BE2C (cell line): ENCODE data around the gene CHCHD6.
A peak's percentile ranks its signal among the peaks of the same experiment; 100 is the strongest.

Source experiments
- DNase-seq: peaks from one replicate; pipeline ENCODE4 v3.0.0-alpha.2; 2020
- H3K27me3 ChIP-seq: fragments of 250-450 bp; sonication (Bioruptor Pico); 2 replicates; pipeline ENCODE4 v1.5.1; 2020; ENCODE audit warnings: mild to moderate bottlenecking
- H3K36me3 ChIP-seq: fragments of 250-450 bp; sonication (Bioruptor Pico); 2 replicates; pipeline ENCODE4 v1.5.1; 2020; ENCODE audit warnings: mild to moderate bottlenecking
- H3K4me1 ChIP-seq: fragments of 250-450 bp; sonication (Bioruptor Pico); 2 replicates; pipeline ENCODE4 v1.5.1; 2020
- H3K4me3 ChIP-seq: 2 replicates; pipeline ENCODE4 v1.5.1; 2011; ENCODE audit warnings: low read depth, low read length
- H3K9me3 ChIP-seq: fragments of 250-450 bp; sonication (Bioruptor Pico); 2 replicates; pipeline ENCODE4 v1.5.1; 2020
- TF ChIP-seq, protein P1 (sequence below): IDR thresholded peaks from 2 replicates; pipeline ENCODE4 v1.5.1; 2012; ENCODE audit warnings: mild to moderate bottlenecking, low read depth, low read length

Gene CHCHD6

DNA sequence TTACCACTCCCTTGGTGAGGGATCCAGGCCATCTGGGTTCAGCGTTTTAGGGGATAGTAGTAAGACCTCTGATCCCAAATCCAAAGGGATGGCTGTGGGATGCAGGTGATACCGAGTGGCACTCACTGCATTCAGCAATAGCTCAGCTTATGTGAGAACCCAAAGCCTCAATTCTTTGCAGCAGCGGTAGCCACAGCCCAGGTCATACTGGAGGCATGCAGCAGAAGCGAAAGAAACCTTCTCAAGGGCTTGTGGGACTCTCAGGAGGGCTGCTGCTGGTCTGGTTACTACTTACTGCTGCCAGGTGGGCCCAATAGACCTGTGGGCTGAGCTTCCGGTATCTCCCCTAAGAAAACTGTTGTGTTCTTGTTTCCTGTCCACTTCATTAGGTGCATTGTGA lies 38.0 kb downstream of the CHCHD6 start:
- Histone ChIP-seq H3K27me3 (no peaks in the 10 kb centered on the region), H3K36me3 (0 out of 2 replicates have a peak, but pooled peaks cover 4% of the 10 kb centered on the region), H3K9me3 (no peaks in the 10 kb centered on the region), H3K4me1 (peaks cover 4% of the 10 kb centered on the region; the same call in 1 of the 2 replicates), H3K4me3 (no peak overlapping the region)
- TF ChIP-seq, protein P1, sequence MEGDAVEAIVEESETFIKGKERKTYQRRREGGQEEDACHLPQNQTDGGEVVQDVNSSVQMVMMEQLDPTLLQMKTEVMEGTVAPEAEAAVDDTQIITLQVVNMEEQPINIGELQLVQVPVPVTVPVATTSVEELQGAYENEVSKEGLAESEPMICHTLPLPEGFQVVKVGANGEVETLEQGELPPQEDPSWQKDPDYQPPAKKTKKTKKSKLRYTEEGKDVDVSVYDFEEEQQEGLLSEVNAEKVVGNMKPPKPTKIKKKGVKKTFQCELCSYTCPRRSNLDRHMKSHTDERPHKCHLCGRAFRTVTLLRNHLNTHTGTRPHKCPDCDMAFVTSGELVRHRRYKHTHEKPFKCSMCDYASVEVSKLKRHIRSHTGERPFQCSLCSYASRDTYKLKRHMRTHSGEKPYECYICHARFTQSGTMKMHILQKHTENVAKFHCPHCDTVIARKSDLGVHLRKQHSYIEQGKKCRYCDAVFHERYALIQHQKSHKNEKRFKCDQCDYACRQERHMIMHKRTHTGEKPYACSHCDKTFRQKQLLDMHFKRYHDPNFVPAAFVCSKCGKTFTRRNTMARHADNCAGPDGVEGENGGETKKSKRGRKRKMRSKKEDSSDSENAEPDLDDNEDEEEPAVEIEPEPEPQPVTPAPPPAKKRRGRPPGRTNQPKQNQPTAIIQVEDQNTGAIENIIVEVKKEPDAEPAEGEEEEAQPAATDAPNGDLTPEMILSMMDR: no peak
- no peak for DNase-seq

DNA sequence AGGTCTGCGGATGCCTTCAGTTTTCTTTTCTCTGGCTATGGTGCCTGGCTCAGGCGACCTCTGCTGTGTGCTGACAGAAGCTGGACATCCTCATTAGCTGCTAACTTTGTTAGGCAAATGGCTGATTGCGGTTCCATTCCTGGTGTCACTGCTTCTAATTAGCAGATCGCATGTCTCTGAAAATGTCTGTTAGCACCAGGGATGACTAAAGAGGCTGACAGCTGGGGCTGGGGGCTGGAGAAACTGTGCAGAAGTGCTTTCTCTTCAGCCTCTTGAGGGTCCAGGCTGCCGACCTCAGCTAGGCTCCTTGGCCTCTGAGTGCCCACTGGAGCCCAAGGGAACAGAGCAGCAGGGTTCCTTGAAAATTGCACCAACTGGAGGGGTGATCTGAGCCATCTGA lies 39.3 kb downstream of the CHCHD6 start:
- TF ChIP-seq, protein P1: no peak
- no peak for DNase-seq
- Histone ChIP-seq H3K4me3 (no peak overlapping the region), H3K9me3 (no peaks in the 10 kb centered on the region), H3K36me3 (peaks cover 6% of the 10 kb centered on the region; the same call in 1 of the 2 replicates), H3K4me1 (peaks cover 5% of the 10 kb centered on the region; the same call in 1 of the 2 replicates), H3K27me3 (no peaks in the 10 kb centered on the region)

DNA sequence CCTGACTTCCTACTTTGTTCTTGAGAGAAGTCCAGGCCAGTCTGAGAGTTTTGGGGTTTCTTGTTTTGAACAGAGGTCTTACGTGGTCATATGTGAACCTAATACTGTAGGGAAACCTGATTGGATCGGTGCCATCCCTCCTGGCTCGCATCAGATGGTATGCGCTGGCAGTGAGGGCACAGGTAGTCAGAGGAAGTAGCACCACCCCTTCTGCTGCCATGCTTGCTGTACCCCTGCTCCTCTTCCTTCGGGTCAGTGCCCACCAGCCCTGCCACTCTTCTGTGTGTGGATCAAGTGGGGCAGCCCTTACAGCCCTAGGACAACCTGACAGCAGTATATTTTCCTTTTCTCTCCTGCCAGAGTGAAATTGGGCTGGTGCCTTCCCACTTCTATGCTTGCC lies 39.7 kb downstream of the CHCHD6 start:
- peaks cover 6% of the 10 kb centered on the region; the same call in 1 of the 2 replicates for H3K36me3 ChIP-seq
- H3K4me1 ChIP-seq: peaks cover 5% of the 10 kb centered on the region; the same call in 1 of the 2 replicates
- no peak overlapping the region for H3K4me3 ChIP-seq
- TF ChIP-seq, protein P1: no peak
- no peak for DNase-seq
- H3K9me3 ChIP-seq: no peaks in the 10 kb centered on the region
- H3K27me3 ChIP-seq: no peaks in the 10 kb centered on the region

DNA sequence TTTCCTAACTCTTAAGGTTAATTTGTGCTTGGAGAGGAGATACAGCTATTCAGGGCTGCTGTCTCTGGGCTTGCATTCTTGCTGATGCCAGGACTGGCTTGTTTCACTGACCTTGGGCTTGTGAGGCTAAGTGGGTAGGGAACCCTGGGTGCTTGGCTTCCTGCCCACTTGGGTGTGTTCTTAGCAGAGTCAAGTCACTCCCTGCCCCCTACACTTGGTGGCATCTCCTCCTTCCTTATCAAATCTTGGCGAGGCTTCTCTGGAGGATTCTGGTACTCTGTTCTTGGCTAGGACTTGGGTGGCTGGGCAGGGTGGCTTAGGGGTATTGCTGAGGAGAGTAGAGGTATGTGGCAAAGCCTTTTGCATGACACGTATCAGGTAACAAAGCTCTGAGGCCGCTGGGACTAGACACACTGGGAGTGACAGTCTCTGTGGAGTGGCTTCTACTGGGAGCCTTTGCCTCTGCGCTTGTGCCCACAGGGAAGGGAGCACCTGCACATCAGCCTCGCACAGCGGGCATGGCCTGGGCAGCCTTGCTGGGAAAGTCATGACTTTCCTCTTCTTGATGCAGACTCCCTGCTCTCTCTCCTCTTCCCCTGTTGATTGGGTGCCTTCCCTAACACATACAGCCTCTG lies 41.8 kb downstream of the CHCHD6 start:
- Histone ChIP-seq H3K9me3 (no peaks in the 10 kb centered on the region), H3K4me3 (no peak overlapping the region), H3K36me3 (peaks cover 6% of the 10 kb centered on the region; the same call in 1 of the 2 replicates), H3K4me1 (peaks cover 5% of the 10 kb centered on the region; the same call in 1 of the 2 replicates), H3K27me3 (no peaks in the 10 kb centered on the region)
- TF ChIP-seq, protein P1: no peak
- DNase-seq: no peak

DNA sequence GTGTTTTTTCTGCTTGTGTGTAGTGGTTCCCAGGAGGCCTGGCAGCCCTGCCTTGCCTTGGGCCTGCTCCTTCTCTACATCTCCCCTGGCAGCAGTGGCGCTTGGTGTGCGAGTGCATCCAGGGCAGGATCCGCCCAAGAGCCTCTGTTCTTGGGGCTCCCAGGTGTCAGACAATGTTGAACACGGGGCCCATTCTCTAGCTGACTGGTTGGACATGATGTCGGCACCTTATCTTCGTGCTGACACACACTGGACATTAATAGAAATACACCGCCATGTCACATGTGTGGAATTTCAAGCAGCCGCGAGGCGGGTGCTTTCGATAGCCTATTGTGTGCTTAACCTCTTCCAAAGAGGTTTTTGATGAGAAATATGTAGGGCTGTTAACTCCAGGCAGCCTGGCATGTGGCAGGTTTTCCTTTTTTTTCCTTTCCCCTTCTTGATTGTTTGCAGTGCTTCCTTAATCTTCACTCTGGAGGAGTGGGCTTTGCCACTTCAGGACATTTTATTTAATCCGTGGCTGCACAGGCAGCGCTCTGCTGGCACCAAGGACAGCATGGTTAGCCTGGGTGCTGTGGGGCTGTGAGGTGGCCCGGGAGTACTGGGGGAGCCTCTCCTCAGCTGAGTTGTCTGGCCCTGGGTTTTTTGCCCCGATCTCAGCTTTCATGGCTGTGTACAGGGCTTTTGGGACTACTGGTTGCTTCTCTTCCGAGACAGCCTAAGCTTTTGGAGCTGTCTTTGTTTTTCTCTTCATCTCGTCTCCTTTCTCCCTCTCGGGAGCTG lies 42.5 kb downstream of the CHCHD6 start:
- H3K36me3 ChIP-seq: peaks cover 4% of the 10 kb centered on the region; the same call in 1 of the 2 replicates
- no peak overlapping the region for H3K4me3 ChIP-seq
- TF ChIP-seq, protein P1: peak; percentile 30; the same call in 1 of the 2 replicates
- peak; percentile 35 for DNase-seq
- H3K27me3 ChIP-seq: no peaks in the 10 kb centered on the region
- H3K4me1 ChIP-seq: peaks cover 5% of the 10 kb centered on the region; the same call in 1 of the 2 replicates
- H3K9me3 ChIP-seq: no peaks in the 10 kb centered on the region
